ENCODE measurements around the gene POLR2J. TPM values are rescaled to one million over a fixed set of nuclear protein-coding genes. Genes with fewer than 3 reads are reported as not detected.
"Not testable (repeated sequence)": the region's sequence is repeated elsewhere in the genome, so short reads cannot be mapped to it uniquely, and the experiment has no call there.

Gene POLR2J
- total RNA-seq, 2 experiments from 2014 or later: 71.2 to 72.9 TPM

DNA sequence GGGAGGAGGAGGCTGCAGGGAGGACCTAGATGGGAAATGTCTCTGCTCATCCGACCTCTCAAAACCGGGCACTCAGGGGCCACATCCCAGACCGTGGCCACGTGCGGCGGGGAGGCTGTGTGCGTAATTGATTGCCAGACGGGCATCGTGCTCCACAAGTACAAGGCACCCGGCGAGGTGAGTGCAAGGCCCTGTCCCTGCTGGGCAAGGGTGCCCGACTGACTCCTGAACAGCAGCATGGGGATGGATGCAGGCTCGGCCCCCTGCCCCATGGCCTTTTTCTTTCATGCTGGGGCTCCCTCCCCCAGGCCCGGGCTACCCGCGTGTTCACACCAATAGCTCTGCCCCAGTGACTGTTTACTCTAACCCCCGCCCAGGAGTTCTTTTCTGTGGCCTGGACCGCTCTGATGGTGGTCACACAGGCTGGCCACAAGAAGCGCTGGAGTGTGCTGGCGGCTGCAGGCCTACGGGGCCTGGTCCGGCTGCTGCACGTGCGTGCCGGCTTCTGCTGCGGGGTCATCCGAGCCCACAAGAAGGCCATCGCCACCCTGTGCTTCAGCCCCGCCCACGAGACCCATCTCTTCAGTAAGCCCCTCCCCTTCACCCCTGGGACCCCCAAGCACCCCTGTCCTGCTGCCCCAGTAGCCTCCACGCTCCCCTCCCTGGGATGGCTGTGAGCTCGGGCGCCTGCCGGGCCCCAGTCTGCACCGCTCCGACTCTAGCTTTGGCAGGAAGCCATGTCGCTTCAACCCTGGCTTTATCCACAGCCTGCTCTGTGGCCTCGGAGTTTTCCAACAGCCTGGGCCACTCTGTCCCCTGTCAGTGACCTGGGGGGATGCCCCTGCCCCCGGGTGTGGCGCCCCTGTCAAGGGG lies 10.0 kb downstream of the POLR2J start:
- POLR2A ChIA-PET: no interaction called here
- CTCF ChIA-PET: interaction anchor here (1.1 kb wide), 1 partner anchor 19 kb away, joined by 3 read pairs; no protein-coding TSS in a partner anchor

DNA sequence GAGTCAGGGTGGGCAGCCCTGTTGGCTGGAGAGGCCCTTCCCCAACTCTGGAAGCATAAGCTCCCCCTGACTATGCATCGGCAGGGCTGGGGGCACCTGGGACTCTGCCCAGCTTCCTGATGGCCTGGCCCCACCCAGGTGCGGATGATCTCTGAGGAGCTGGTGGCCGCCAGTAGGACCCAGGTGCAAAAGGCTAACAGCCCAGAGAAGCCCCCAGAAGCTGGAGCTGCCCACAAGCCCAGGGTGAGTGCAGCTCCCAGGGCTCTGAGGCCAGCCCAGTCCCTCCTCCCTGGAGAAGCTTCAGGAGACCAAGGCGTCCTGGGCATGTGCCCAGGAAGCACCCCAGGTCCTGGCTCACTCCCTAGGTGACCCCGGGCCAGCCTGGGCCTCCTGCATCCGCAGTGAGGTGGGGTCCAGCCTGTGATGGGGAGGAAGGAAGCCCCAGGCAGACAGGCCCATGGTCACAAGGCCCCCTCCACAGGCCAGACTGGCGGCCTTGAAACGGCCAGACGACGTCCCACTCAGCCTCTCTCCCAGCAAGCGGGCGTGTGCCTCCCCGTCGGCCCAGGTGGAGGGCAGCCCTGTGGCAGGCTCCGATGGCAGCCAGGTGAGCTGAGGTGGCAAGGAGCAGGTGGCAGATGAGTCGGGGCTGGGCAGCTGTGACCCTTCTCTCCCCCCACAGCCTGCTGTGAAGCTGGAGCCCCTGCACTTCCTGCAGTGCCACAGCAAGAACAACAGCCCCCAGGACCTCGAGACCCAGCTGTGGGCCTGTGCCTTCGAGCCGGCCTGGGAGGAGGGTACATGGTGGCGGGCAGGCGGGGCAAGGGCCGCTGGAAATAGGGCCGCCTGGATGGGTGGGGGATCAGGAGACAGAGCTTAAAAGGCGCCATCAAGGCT lies 10.9 kb downstream of the POLR2J start:
- ChIA-PET POLR2A (no interaction called here), CTCF (interaction anchor here (0.7 to 1.1 kb wide), 3 partner anchors 12 to 1159 kb away, joined by 3 to 4 read pairs (median 3); no protein-coding TSS in a partner anchor)

DNA sequence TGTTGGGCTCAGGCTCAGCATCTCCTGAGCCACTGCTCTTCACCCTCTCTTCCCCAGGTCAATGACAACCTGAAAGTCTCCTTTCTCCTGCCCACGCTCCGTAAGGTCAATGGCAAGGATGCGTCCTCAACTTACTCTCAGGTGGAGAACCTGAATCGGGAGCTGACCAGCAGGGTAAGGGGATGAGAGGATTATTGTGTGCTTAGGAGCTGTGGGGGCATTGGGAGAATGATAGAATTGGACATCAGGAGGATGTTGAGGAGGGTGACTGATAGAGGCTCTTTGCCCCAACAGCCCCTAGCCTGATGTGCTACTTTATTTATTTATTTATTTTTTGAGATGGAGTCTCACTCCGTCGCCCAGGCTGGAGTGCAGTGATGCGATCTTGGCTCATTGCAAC lies 12.6 kb downstream of the POLR2J start:
- POLR2A ChIA-PET: interaction anchor here (0.6 to 1.0 kb wide), 2 partner anchors 23 to 70 kb away, joined by 3 read pairs; no protein-coding TSS in a partner anchor
- CTCF ChIA-PET: interaction anchor here (0.6 to 0.8 kb wide), 4 partner anchors 48 to 1772 kb away, joined by 3 to 5 read pairs (median 4); partner anchors contain the start of gene GIGYF1

DNA sequence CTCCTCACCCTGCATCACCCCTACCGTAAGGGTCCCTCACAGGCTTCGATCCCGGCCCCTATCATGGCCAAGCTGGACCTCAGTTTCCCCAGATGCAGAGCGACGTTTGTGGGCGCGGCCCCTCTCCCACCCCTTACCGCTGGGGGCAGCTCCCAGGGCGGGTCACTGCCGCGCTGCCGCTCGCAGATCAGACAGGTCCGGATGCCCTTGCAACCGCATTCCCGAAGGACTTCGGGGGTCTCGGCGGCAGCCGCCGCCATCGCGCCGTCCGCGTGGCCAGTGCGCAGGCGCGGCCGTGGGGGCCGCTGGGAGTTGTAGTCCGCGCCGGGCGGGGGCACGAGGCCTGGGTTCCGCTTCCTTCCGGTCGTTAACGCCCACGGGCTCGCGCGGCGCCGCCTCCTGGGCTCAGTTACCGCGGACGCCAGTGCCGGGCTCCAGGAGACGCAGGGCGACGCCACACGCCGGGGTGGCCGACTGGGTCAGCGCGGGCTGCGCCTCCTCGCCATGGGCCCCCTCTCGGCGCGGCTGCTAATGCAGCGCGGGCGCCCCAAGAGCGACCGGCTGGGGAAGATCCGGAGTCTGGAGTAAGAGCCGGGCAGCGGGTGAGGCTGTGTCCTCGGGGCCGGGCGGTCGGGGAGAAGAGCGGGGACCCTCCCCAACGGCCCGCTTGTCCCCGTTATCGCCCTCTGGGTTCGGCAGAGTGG lies 14.0 kb downstream of the POLR2J start, which contains the start of the genes ALKBH4 and LRWD1:
Gene ALKBH4, minus strand, starts transcription at position 287 of the 704 bp plus-strand sequence. Its CDS starts 27 bp downstream, at position 260.
Gene LRWD1, plus strand, starts transcription at position 408 of the 704 bp plus-strand sequence. Its CDS starts 97 bp downstream, at position 505.
- ChIA-PET CTCF (interaction anchor here (0.9 to 1.2 kb wide), 2 partner anchors 37 to 64 kb away, joined by 3 to 5 read pairs; no protein-coding TSS in a partner anchor), POLR2A (no interaction called here)

- ChIA-PET CTCF (interaction anchor here (1.2 kb wide), 1 partner anchor 64 kb away, joined by 5 read pairs; no protein-coding TSS in a partner anchor), POLR2A (interaction anchor here (0.5 kb wide), 1 partner anchor 59 kb away, joined by 3 read pairs; no protein-coding TSS in a partner anchor)
These were observed 14.7 kb downstream of the POLR2J start for GRCh38 chr7:102463841-102464576.

- CTCF ChIA-PET: interaction anchor here (1.5 kb wide), 1 partner anchor 10 kb away, joined by 4 read pairs; no protein-coding TSS in a partner anchor
- POLR2A ChIA-PET: no interaction called here
These were observed 18.3 kb downstream of the POLR2J start for GRCh38 chr7:102460467-102460866.

DNA sequence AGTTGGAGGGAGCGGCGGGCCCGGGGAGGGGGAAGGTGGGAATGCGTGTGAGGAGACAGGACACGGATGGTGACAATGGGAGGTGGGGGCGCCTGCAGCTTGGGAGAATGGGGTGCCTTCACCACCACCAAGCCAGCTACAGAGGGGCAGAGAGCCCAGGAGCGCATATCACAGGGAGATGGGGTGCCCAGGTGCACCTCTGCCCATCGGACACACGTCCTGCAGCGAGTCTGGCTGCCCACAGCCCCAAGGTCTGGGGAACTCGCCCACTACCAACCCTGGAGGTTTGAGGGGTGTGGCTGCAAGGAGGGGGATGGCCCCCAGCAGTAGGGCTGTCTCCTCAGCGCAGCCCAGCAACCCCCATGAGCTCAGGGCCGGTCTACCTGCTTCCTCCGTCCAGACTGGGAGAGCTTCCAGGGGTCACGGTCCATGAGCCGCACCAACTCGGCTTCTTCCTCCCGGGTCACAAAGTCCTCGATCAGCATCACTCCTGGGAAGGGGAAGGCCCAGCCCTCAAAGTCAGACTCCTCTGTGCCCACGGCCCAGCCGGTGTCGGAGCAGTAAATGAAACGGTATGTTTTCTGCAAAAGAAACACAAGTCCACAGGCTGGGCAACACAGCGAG lies 19.4 kb downstream of the POLR2J start:
- CTCF ChIA-PET: interaction anchor here (0.7 to 1.5 kb wide), 2 partner anchors 9 to 1951 kb away, joined by 3 to 4 read pairs; no protein-coding TSS in a partner anchor
- POLR2A ChIA-PET: no interaction called here

DNA sequence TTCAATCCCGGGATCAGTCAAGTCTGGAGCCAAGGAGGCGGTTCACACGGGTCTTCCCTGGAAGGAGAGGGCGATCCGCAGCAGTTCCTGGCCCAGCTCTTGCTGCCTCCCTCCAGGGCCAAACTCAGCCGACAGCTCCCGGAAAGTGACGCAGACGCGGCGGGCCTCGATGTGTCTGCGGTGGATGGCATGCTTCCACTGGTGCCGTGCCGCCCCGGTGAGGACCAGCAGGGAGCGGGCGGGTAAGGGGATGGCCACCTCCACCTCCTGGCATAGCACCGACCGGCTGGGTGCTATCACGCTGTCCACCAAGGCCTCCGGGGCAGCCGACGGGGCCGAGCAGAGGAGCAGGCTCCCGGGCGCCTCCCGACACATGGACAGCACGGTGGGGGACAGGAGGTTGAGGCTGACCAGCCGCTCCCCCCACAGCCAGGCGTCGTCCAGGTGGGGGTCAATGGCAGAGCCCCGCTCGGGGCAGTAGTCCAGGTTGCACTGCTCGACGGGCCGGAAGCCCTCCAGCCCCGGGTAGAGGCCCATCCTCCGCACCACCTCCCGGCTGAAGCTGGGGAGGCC lies 21.3 kb downstream of the POLR2J start:
- POLR2A ChIA-PET: interaction anchor here (0.5 kb wide), 1 partner anchor 150 kb away, joined by 3 read pairs; no protein-coding TSS in a partner anchor

GRCh38 chr7:102456327-102456726 lies 22.4 kb downstream of the POLR2J start:
- ChIA-PET POLR2A (interaction anchor here (0.5 to 0.6 kb wide), 2 partner anchors 23 to 1134 kb away, joined by 3 read pairs; partner anchors contain the start of genes IFT22 and ORAI2), CTCF (interaction anchor here (1.1 kb wide), 1 partner anchor 11 kb away, joined by 4 read pairs; no protein-coding TSS in a partner anchor)

More for the DNA sequence above, 21.3 kb downstream of the POLR2J start:
- CTCF ChIA-PET: no interaction called here

DNA sequence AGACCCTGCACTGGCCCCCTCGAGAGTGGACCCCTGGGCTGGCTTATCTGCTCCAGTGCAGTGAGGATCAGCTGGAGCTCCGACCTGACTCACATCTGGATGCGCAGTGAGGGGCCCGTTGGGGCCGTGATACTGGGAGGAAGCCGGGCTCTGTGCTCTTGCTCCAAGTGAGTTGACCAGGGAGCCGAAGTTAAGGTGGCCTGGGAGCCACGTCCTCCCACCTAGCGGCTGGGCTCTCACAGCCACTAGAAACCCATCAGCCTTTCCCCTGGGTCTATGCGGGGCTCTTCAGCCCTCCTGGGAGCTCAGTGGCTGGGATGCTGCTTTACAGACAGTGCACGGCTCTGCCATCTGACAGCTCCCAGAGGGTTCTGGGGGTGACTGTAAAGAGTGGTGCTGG lies 23.1 kb downstream of the POLR2J start:
- ChIA-PET CTCF (interaction anchor here (1.1 kb wide), 1 partner anchor 12 kb away, joined by 4 read pairs; no protein-coding TSS in a partner anchor), POLR2A (no interaction called here)

DNA sequence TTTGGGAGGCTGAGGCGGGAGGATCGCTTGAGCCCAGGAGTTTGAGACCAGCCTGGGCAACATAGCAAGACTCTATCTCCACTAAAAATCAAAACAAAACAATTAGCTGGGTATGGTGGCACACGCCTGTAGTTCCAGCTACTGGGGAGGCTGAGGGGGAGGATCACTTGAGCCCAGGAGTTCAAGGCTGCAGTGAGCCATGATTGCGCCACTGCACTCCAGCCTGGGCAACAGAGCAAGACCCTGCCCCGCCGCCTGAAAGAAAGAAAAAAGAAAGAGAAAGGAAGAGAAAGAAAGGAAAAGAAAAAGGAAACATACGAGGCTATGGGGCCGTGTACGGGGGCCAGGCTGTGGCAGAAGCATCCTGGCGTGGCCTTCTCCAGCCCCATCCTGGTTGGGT lies 23.8 kb downstream of the POLR2J start:
- CTCF ChIA-PET, POLR2A ChIA-PET: not testable (repeated sequence)

GRCh38 chr7:102454468-102454867 lies 24.3 kb downstream of the POLR2J start:
- ChIA-PET POLR2A (interaction anchor here (0.6 kb wide), 1 partner anchor 9 kb away, joined by 9 read pairs; no protein-coding TSS in a partner anchor), CTCF (interaction anchor here (0.6 kb wide), 1 partner anchor 59 kb away, joined by 3 read pairs; no protein-coding TSS in a partner anchor)

GRCh38 chr7:102453319-102453718 lies 25.4 kb downstream of the POLR2J start:
- CTCF ChIA-PET: no interaction called here
- POLR2A ChIA-PET: no interaction called here

- ChIA-PET POLR2A (no interaction called here), CTCF (interaction anchor here (0.7 kb wide), 1 partner anchor 48 kb away, joined by 3 read pairs; no protein-coding TSS in a partner anchor)
These were observed 26.3 kb downstream of the POLR2J start for GRCh38 chr7:102452451-102452850.

DNA sequence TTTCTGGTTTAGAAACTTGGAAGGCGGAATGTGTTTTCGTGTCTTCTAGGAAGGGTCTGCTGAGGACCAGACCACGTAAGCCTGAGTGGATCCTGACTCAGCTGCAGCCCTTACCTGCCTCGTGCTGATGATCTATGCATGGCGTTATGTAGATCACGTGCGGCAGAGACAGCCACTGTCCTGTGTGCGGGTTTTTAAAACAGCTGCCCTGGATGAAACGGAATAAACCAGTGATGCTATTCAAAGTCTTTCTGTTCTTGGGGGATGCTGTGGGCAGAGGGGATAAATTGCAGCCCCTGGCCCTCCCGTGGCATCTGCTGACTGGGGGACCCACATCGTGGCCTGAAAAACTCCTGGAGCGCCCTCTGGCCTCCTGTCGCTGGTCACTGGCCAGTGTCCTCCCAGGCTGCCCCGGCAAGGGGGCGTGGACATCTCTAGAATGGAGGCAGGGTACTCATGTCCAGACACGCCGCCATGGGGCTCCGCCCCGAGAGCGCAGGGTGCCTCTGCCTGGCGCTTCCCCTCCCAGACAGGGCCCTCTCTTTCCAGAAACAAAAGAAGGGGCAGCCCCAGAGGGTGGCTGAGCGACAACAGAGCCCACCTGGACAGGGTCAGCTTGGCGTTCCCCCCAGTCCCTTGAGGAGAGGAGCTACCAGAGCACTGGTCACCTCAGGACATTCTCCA lies 27.2 kb downstream of the POLR2J start:
- ChIA-PET CTCF (interaction anchor here (1.5 kb wide), 1 partner anchor 26 kb away, joined by 5 read pairs; no protein-coding TSS in a partner anchor), POLR2A (no interaction called here)

DNA sequence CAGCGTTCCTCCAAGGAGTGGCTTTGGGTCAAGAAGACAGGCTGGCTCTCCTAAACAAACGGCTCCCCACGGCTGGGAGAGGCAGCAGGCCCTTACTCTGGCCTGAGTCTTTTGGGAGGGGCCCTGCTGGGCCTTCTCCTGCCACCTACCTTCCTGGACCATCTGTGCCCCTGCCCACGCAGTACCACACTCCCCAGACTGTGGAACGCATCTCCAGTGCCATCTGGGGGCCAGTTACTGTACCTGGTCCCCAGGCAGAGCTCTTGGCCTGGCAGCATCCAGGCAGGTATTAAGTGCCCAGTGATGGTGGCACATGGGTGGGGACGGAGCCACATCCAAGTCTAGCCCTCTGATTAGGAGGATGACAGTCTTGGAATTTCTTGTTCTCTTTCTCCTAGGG lies 28.5 kb downstream of the POLR2J start:
- POLR2A ChIA-PET: interaction anchor here (0.5 kb wide), 1 partner anchor 46 kb away, joined by 3 read pairs; no protein-coding TSS in a partner anchor
- CTCF ChIA-PET: interaction anchor here (0.6 to 1.7 kb wide), 11 partner anchors 10 to 55 kb away, joined by 3 to 9 read pairs (median 4); partner anchors contain the start of genes ORAI2 and PRKRIP1

All from activated CD8-positive, alpha-beta memory T cell treated with anti-CD3 and anti-CD28 coated beads for 36 hours (primary cell).